ENCODE data around the gene ATPAF1.

The ATPAF1 gene

DNA sequence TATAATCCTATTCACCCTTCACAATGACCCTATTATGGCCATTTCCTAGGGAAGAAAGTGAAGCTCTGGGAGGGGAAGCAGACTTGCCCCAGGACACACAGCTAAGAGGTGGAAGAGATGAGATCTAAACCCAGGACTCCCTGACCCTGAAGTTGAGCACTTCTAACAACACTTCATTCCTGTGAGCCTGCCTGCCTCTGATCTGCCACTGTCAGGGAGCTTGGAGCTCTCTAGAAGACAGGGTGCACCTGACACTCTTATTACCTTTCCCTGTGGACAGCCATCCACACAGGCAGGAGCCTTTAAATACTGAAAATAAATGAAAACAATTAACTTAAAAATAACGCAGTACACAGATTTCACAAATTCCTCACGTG, 64.7 kb downstream of the ATPAF1 start:
- in situ Hi-C loops (cut with MboI; ENCODE audit: low pct_unique_long_range_greater_than_20kb, low sequenced_read_pairs), result no loop called here
- no peak for DNase-seq

- in situ Hi-C loops (cut with MboI; ENCODE audit: low pct_unique_long_range_greater_than_20kb, low sequenced_read_pairs), result no loop called here
- DNase-seq, result no peak
These were observed 66.7 kb downstream of the ATPAF1 start for GRCh38 chr1:46601257-46602007.

- in situ Hi-C loops (cut with MboI; ENCODE audit: low pct_unique_long_range_greater_than_20kb, low sequenced_read_pairs), result no loop called here
- DNase-seq, result no peak
These were observed 68.8 kb downstream of the ATPAF1 start for GRCh38 chr1:46599059-46599970.

DNA sequence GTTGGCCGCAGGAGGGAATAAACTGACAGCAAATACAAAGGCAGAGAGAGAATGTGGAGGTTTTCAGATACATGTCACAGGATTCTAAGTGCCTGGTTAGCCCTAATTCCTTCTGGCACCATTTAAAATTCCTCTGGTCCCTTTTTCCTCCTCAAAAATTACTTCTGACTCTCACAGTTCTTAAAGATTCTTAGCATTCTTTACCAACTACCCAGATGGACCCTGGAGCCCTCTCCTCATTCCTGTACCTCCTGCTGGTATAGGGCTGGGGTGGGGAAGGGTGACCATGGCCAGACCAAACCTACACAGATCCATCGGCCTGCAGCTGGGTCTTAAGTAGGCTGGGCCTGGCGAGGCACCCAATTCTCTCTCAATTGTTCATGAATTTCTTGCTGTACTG, 71.3 kb downstream of the ATPAF1 start:
- DNase-seq, result no peak
- in situ Hi-C loops (cut with MboI; ENCODE audit: low pct_unique_long_range_greater_than_20kb, low sequenced_read_pairs), result no loop called here

DNA sequence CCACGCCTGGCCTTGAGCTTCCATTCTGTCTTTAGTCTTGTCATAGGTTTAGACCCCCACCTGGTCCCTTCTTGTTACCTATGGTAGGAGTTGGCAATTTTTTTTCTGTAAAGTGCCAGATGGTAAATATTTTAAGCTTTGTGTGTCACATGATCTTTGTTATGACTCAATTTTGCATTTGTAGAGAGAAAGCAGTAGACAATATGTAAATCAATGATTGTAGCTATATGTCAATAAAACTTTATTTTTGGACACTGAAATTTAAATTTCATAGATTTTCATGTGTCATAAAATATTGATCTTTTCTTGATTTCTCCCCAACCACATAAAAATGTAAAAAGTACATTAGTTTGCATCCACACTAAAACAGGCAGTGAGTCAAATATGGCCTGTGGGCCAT, 72.1 kb downstream of the ATPAF1 start:
- in situ Hi-C loops (cut with MboI; ENCODE audit: low pct_unique_long_range_greater_than_20kb, low sequenced_read_pairs), result no loop called here
- no peak for DNase-seq

DNA sequence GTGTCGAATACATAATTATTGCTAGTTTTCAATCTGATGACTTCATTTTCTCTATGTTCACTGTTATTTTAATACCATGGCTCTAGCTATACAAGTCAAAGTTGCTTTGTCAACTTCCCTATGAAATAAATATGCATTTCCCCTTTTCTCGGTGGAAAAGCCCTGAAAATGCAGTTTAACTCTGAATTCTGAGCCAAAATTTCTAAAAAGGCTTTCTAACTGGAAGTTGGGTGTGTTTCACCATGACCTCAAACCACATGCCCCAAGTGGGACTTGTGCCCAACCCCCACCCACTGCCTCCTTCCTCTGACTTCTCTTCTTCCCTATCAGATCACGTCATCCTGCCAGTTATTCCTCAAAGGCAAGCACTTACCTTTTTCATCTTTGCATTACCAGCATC, 73.0 kb downstream of the ATPAF1 start:
- in situ Hi-C loops (cut with MboI; ENCODE audit: low pct_unique_long_range_greater_than_20kb, low sequenced_read_pairs), result no loop called here
- peak; percentile 88 for DNase-seq

- no peak for DNase-seq
- in situ Hi-C loops (cut with MboI; ENCODE audit: low pct_unique_long_range_greater_than_20kb, low sequenced_read_pairs), result no loop called here
These were observed 74.1 kb downstream of the ATPAF1 start for GRCh38 chr1:46594063-46594462.

DNA sequence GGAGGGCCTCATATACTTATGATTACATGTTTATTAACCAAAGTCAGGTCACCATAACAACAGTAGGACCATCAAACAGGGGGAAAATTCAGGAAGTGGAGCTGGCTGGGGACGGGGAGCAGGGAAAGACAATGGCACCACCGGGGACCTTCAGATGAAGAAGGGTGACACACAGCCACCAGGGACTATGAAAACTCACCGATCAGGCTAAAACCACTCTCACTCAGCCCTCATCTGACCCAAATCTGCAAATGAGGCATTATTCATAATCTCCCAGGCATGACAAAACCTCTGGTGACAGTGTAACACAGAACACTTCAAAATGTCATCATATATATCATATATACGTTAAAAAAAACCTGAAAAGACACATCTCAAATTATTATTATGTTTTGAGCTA, 75.3 kb downstream of the ATPAF1 start:
- in situ Hi-C loops (cut with MboI; ENCODE audit: low pct_unique_long_range_greater_than_20kb, low sequenced_read_pairs), result no loop called here
- no peak for DNase-seq

DNA sequence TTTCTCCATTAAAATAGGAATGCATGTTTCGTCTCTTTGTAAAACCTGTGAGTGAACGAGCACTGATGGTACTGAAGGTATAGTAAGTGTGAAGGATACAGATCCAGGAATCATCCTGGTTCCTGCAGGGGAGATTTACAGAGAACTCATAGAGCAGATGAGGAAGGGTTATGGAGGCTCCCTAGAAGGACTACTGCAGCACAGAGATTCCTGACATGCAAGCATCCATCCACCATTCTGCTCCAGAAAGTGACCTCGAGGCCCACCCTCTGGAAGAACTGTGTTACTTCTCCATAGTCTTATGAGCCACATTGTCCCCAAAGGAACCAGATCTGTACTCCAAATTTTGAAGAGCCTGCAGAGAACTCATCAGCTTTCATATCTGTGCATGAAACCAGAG, 78.6 kb downstream of the ATPAF1 start:
- in situ Hi-C loops (cut with MboI; ENCODE audit: low pct_unique_long_range_greater_than_20kb, low sequenced_read_pairs), result no loop called here
- DNase-seq, result no peak

DNA sequence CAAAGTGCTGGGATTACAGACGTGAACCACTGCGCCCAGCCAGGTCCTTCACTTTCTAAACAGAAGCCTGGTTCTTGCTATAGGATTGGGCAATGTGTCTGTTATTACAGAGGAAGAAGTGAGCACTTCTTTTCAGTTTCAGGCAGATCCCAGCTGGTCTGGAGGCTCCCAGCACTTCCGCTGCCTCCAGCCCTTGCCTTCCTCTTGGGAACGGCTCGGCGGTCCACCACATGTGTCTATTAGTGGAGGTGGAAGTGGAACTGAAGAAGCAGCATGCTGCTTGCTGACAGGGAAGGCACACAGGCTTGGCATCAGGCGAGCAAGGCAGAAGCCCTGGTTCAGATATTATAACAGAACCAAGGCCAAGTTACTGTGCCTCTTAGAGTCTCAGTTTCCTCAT, 81.1 kb downstream of the ATPAF1 start:
- in situ Hi-C loops (cut with MboI; ENCODE audit: low pct_unique_long_range_greater_than_20kb, low sequenced_read_pairs), result no loop called here
- DNase-seq, result no peak

- in situ Hi-C loops (cut with MboI; ENCODE audit: low pct_unique_long_range_greater_than_20kb, low sequenced_read_pairs), result no loop called here
These were observed 82.7 kb downstream of the ATPAF1 start for GRCh38 chr1:46585312-46585938.

GRCh38 chr1:46583494-46583893, 84.7 kb downstream of the ATPAF1 start:
- no peak for DNase-seq
- in situ Hi-C loops (cut with MboI; ENCODE audit: low pct_unique_long_range_greater_than_20kb, low sequenced_read_pairs), result no loop called here

More at GRCh38 chr1:46585312-46585938, 82.7 kb downstream of the ATPAF1 start:
- DNase-seq, result no peak

DNA sequence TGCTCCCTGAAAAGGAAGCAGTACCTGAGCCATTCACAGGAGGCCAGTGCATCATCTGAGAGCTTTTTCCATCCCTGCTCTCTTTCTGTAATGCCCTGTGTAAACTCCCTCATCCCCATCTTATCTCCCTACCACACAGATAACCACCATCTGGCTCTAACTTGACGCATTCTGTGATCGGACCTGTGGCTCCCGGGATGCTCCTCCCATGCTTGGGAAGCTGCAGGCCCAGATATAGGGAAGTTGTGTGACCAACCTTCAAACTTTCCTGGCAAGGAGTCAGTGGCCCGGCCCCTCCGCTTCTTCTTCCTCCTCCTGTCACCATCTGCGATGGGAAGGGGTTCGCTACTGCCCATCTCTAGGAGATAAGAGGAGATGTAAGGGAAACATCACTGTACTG, 85.2 kb downstream of the ATPAF1 start:
- DNase-seq, result peak; percentile 41
- in situ Hi-C loops (cut with MboI; ENCODE audit: low pct_unique_long_range_greater_than_20kb, low sequenced_read_pairs), result no loop called here
